ENCODE data around the gene KIAA1614. TPM values are rescaled to one million over a fixed set of nuclear protein-coding genes. Genes with fewer than 3 reads are reported as not detected.

Gene KIAA1614
- total RNA-seq, 2 donors from 2014 or later = 9.8 to 13.8 TPM

- peaks cover 16% of the 10 kb centered on the region for H3K36me3 ChIP-seq
- TF ChIP-seq CTCF (IDR thresholded peaks at IDR 0.05) = no peak
- no peak for ATAC-seq (ENCODE audit: insufficient number of reproducible peaks, low FRiP score, low read depth)
- no peak overlapping the region for H3K4me3 ChIP-seq
- H3K9me3 ChIP-seq = no peaks in the 10 kb centered on the region
- DNase-seq (ENCODE audit: low spot score) = no peak
- peaks cover 0 to 4% of the 10 kb centered on the region in 2 donors for H3K4me1 ChIP-seq (ENCODE audit: control insufficient read depth in 1 of 2, low read depth in 2 of 2)
- H3K27ac ChIP-seq = no peak overlapping the region
- no peaks in the 10 kb centered on the region for H3K27me3 ChIP-seq (replicated peaks; ENCODE audit: insufficient read depth)
Observed at GRCh38 chr1:180970333-180971079, 57.8 kb downstream of the KIAA1614 start.

DNA sequence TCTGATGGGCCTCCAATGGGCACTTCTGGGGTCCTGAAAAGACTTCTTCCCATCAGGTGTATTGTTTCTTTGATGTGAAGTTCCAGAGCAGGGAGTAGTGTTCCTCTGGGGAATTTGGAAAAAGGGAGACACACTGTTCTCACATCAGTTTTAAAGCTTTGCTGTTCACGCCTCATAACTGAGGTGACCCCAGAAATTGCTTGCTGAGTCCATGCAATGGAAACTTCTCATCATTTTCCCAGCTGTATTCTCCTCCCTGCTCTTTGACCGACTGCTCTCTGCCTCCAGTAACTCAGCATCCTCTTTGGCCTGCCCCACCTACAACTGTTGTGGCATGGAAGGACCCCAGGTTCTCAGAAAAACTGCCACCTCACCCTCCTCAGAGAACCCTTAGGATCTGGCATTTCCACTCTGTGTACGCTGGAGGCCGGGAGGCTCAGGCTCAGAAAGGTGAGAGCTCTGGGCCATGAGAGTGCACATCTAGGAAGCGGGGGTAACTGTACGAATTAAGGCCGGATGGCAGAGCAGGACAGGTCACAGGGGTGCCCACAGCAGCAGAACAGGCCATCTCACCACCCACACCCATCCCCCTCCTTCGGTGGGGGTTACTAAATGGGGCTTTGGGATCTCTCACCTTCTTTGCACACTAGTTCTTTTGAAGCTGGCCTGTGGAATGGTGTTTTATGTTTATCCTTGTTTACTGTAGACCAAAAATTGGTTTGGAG, 58.7 kb downstream of the KIAA1614 start:
- no peak for TF ChIP-seq CTCF (IDR thresholded peaks at IDR 0.05)
- ATAC-seq (ENCODE audit: insufficient number of reproducible peaks, low FRiP score, low read depth) = no peak
- Histone ChIP-seq H3K27me3 (replicated peaks; ENCODE audit: insufficient read depth) (no peaks in the 10 kb centered on the region), H3K27ac (no peak overlapping the region), H3K4me1 (ENCODE audit: control insufficient read depth in 1 of 2, low read depth in 2 of 2) (peaks cover 0 to 4% of the 10 kb centered on the region in 2 donors), H3K4me3 (no peak overlapping the region), H3K9me3 (no peaks in the 10 kb centered on the region), H3K36me3 (peaks cover 23% of the 10 kb centered on the region)
- no peak for DNase-seq (ENCODE audit: low spot score)

DNA sequence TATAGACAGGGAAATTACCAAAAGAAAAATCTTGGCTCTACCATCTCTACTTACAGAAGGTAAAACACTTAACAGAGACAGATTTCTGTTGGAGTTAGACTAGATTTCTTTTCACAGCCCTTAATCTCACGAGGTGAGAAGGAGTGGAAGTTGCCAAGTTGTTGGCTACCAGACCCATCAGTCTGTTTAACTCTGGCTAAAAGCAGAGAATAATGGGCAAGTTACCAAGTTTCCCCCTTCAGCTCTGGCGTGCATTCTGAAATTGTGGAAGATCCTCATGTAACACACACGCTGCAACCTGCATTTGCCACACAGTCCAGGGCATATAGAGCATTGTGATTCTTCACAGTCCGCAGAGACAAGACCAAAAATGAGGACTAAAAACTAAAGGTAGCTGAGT, 60.7 kb downstream of the KIAA1614 start:
- TF ChIP-seq CTCF (IDR thresholded peaks at IDR 0.05) = no peak
- H3K27ac ChIP-seq = no peak overlapping the region
- DNase-seq (ENCODE audit: low spot score) (no peak), ATAC-seq (ENCODE audit: insufficient number of reproducible peaks, low FRiP score, low read depth) (no peak)
- H3K36me3 ChIP-seq = peaks cover 39% of the 10 kb centered on the region
- H3K4me1 ChIP-seq (ENCODE audit: control insufficient read depth in 1 of 2, low read depth in 2 of 2) = peaks cover 0 to 4% of the 10 kb centered on the region in 2 donors
- H3K27me3 ChIP-seq (replicated peaks; ENCODE audit: insufficient read depth) = no peaks in the 10 kb centered on the region
- no peak overlapping the region for H3K4me3 ChIP-seq
- no peaks in the 10 kb centered on the region for H3K9me3 ChIP-seq

DNA sequence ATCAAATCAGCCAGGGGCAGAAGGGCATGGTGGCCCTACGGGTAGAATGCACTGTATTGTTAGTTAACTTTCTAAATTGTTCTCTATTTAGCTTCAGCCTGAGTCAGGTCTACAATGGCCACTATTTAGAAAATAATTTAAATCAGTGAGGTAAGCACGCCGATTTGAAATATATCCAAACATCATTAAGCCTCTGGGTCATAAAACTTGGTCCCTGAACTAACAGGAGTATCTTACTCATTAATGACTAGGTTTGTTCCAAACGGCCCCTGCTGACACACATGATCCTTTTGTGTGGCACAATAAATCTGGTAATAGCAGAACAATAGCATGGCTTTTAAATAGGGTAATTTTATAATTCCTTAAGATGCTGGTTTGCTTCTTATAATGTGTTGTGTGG, 61.5 kb downstream of the KIAA1614 start:
- Histone ChIP-seq H3K4me1 (ENCODE audit: control insufficient read depth in 1 of 2, low read depth in 2 of 2) (peaks cover 0 to 4% of the 10 kb centered on the region in 2 donors), H3K27ac (no peak overlapping the region), H3K4me3 (no peak overlapping the region), H3K36me3 (peaks cover 39% of the 10 kb centered on the region), H3K9me3 (no peaks in the 10 kb centered on the region), H3K27me3 (replicated peaks; ENCODE audit: insufficient read depth) (no peaks in the 10 kb centered on the region)
- no peak for DNase-seq (ENCODE audit: low spot score)
- no peak for TF ChIP-seq CTCF (IDR thresholded peaks at IDR 0.05)
- ATAC-seq (ENCODE audit: insufficient number of reproducible peaks, low FRiP score, low read depth) = no peak

GRCh38 chr1:180975551-180975950, 62.9 kb downstream of the KIAA1614 start:
- H3K9me3 ChIP-seq = no peaks in the 10 kb centered on the region

More at GRCh38 chr1:180975551-180975950, 62.9 kb downstream of the KIAA1614 start:
- Histone ChIP-seq H3K27ac (no peak overlapping the region), H3K4me3 (no peak overlapping the region), H3K27me3 (replicated peaks; ENCODE audit: insufficient read depth) (no peaks in the 10 kb centered on the region), H3K4me1 (ENCODE audit: control insufficient read depth in 1 of 2, low read depth in 2 of 2) (peaks cover 0 to 4% of the 10 kb centered on the region in 2 donors), H3K36me3 (peaks cover 39% of the 10 kb centered on the region)
- ATAC-seq (ENCODE audit: insufficient number of reproducible peaks, low FRiP score, low read depth) = no peak
- no peak for DNase-seq (ENCODE audit: low spot score)
- no peak for TF ChIP-seq CTCF (IDR thresholded peaks at IDR 0.05)

Measured in thoracic aorta (tissue), 2 donors.